DMS114 treated with DMSO at 0.1 percent for 48 hours (cell line): Measurements from ENCODE around the gene XK.
"Not testable (repeated sequence)": the region's sequence is repeated elsewhere in the genome, so short reads cannot be mapped to it uniquely, and the experiment has no call there.

ENCODE experiments used
- DNase-seq: peaks from one replicate; lab custom pipeline; 2025; ENCODE audit not compliant: unreplicated experiment; lab: John Stamatoyannopoulos, UW

The XK gene

DNA sequence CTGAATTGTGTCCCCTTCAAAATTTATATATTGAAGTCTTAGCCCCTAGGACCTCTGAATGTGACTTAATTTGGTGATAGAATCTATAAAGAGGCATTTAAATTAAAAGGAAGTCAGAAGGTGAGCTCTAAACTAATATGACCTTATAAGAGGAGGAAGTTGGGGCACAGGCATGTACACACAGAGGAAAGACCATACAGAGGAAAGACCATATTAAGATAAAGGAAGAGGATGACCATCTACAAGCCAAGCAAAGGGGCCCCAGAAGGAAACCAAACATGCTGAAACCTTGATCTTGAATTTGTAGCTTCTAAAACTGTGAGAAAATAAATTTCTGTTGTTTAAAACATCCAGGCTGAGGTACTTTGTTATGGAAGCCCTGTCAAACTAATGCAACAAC is 67.3 kb downstream of the XK start:
- DNase-seq, result no peak

DNA sequence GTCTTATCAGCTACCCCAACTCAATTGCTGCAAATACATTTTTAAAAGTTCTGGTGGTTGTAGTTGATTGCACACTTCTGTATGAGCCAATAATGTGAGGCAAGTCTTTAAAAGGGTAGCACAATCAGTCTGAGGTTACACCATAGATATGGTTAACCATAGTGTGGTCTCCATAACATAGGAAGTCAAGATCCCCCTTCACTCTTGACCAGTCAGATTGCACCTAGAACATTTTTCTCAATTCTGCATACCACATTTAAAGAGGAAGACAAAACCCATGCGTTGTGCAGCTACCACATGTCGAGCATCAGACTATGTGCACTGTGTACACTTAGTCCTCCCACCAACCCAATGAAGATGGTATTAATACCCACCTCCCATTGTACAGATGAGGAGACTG is 67.8 kb downstream of the XK start:
- DNase-seq, result no peak

DNA sequence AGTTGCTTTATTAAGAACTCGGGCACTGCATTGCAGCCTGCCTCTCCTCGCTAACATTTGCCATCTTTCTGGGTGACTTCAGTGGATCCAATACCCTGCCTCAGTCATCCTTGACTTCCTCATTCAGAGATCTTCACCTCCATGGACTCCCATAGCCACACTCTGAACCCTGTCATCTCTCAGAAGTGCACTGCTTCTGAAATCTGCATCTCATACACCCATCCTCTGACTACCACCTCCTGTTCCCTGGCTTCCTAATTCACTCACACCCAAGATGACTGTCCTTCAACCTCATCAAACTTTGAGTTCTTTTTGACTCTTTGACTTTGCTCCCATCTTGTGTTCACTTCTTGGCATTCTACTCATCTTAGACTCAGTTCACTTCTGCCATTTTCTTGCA is 68.9 kb downstream of the XK start:
- DNase-seq, result no peak

DNA sequence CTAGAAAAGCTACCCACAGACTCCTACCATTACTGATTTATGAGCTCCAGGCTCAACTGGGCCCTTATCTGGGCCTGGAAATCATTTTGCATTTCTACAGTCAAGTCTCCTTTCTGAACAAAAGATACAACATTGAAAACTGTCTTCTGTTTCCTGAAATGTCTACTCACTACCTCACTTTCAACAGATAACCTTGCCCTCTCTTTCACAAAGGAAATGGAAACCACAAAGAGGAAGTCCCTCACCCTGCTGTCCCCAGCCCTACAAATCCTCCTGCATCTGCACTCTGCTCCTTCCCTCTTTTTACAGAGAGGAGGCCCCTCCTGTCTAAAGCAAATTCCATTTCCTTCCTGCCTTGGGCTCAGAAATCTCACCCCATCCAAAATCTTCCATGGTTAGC is 69.4 kb downstream of the XK start:
- no peak for DNase-seq

DNA sequence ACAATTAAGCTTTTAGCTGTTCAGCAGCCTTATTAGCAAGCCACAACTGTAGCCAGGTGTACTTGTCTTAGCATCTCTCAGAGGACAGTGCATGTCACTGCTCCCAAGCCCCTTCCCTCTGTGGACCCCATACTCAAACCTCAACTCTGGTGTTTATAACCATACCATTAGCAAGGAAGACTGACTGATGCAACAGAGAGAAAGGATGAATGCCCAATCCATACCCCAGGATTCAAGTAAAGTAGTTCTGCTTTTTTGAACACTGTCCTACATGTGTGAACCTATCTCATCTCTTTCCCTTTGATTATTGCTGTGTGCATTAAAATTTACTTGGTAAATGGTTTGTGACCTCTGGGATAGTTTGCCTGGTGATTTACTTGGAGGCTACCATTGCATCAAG is 71.5 kb downstream of the XK start:
- no peak for DNase-seq

DNA sequence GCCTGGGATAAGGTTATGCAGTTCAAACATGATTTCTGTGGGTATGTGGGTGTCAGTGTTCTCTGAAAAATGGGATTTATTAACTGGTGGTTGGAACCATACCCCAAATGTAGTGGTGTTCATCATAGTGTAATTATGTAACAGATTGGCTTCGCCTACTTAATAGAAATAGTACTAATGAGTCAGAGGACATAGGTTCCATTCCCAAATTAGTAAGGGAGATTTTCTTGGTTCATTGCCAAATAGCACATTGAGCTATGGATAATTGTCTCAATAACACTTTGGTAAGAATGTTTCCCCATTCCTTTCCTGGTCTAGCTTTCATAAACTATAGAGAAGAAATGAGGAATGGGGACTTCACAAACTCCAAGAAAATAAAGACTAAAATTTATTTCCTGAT is 73.8 kb downstream of the XK start:
- DNase-seq, result no peak

DNA sequence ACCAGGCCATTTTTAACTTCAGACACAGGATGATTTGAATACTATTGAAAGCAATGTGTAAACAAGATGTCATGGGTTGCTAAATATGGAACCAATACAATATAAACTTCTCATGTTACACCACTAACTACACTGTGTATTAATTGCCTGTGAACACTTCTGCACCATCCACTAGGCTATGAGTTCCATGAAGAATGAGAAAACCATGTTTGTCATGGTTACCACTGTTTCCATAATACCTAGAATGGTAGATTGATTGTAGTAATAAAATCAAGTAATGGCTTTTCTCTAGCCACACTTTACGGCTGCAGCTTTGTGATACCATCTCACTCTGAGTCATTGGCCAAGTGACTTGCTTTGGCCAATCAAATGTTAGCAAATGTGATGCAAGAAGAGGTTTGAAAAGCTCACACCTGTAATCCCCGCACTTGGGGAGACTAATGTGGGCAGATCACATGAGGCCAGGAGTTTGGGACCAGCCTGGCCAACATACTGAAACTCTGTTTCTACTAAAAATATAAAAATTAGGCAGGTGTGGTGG is 74.4 kb downstream of the XK start:
- DNase-seq, result no peak

DNA sequence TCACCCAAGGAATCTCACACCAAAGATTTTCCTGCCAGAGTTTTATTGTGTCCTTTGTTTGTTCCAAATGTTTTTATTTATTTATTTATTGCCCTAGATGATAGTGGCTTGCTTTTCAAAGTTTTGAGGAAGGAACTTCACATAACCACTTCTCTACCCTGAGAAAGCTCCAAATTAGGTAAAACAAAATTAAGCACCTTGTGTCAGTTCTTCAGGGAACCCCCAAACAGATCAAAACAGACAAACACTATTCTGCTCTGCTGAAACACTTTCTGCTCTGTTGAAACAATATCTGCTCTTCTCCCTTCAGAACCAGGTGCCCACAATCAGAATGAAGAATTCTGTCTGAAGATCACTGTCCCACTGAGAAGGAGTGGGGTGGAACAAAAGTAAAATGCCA is 77.8 kb downstream of the XK start:
- DNase-seq, result no peak

DNA sequence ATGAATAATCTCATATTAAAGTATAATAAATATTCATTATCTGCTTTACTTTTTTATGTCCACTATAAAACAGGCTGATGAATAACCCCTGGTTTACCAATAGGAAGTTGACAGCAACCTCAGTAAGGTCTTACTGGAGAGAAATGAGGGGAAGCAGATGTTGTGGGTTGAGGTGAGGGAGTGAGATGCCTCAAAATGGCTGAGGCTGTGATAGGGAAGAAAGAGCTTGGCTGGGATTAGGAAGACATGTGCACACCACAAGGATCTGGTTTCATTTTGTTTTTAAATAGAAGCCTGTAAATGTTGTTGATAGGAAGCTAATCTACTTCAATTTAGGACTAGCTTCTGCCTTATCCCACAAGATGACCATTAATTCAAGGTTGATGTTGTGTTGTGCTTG is 79.9 kb downstream of the XK start:
- DNase-seq, result no peak

DNA sequence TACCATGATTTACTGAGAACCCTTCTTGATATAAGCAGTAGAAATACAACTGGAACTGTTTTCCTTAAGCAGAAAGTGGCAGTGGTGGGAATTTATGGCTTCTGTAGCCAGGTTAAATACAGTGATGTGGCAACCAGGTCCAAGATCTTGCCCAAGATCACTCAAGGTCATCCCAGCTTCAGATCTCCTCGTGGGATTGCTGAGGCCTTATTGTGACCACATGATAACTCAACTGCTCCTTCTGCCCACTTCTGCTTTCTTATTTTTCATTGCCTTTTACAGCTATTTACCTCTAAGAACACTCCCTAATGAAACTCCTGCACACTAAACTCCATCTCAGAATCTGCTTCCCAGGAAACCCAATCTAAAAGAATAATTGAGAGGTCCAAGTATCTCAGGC is 81.8 kb downstream of the XK start:
- no peak for DNase-seq

DNA sequence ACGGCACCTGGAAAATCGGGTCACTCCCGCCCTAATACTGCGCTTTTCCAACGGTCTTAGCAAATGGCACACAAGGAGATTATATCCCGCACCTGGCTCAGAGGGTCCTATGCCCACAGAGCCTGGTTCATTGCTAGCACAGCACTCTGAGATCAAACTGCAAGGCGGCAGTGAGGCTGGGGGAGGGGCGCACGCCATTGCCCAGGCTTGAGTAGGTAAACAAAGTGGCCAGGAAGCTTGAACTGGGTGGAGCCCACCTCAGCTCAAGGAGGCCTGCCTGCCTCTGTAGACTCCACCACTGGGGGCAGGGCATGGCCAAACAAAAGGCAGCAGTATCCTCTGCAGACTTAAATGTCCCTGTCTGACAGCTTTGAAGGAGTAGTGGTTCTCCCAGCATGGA is 83.3 kb downstream of the XK start:
- not testable (repeated sequence) for DNase-seq

DNA sequence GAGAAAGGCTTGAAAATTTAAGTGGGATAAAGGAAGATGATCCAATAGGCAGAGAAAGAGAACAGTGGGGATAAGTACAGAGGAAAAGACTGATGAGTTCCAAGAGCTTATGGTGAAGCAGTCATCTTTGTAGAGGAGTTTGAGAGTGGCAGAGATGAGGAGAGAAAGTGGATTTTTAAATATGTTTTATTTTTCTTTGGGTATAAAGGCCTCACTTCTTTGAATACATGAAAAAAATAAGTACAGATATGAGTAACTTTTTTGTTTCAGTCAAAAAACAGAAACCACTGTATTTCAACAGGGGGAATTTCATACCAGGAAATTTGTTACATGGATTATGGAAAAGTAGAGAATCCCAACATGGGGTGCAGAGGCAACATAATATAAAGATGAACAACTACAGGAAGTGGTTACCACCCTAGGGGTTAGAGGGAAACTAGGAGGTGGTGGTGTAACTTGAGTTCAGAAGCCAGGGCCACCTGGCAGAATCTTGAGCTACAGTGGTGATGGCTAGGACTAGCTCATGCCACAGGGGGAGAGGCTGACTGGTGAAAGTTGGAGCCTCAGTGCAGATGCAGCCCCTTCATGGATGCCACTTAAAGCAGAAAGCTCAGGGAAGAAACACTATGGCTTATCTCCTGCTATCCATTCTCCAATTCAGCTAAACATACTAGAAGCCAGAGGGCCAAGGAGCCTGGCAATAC is 90.8 kb downstream of the XK start:
- DNase-seq, result no peak

DNA sequence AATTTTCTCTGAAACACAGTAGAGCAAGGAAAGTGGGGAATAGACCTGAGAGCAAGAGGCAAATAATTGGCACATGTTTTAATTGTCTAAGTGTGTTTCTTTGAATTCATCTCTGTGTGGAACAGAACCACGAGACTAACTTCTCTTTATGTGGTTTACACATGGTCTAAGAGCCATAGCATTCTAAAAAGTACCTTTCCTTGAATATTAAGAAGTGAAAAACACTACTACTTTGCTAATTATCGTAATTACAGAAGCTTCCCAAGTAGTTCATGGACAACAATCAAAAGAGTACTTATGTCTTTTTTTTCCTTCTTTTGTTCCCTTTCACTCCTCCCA is 91.4 kb downstream of the XK start:
- DNase-seq, result no peak

DNA sequence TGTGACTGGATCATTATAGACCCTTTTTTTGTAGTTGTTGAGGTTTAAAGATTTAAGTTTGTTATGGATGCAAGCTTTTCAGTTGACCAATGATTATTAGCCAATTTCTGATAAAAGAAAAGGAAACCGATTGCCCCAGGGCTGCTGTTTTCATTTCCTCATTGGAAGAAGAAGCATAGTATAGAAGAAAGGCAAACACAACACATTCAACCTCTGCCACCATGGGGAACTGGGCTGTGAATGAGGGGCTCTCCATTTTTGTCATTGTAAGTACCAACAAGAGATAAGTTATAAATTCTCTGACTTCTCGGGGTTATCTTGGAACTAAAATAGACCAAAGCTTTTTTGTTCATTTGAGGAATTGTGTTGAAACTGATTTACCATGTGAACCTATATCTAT is 94.3 kb downstream of the XK start, which contains the start of gene CYBB:
Gene CYBB (plus strand): TSS at position 203 of the 400 bp plus-strand sequence. CDS start 19 bp downstream, at position 222.
- no peak for DNase-seq

DNA sequence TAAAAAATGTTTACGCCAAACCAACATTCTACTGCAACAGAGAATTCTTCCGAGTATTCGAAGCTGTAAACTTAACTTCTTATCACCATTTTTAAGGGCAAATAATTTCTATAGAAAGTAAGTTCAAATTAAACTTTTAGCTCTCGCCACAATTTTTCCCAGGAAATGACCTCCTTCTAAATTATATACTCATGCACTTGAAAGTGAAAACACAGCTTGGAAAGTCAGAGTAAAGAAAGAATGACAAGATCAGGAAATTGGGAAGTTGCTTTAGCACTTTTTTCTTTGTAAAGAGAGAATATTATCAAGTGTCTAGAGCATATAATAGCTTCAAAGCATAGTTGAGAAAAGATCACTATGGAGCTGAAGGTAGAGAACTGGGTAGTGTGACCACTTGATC is 95.5 kb downstream of the XK start:
- no peak for DNase-seq
